ENCODE results near the gene CERT1. TPM values are rescaled to one million over a fixed set of nuclear protein-coding genes. Genes with fewer than 3 reads are reported as not detected.

Gene CERT1
- total and polyA plus RNA-seq, 9 of the 15 experiments (the other 6 are each of a cell fraction or from before 2014, with no cell fraction given) = 3.4 to 24.7 (median 9.8) TPM

GRCh38 chr5:75457691-75458090 lies 53.7 kb downstream of the CERT1 start (continued):
- TF ChIP-seq ZNF584 (CRISPR knock-in tag; IDR thresholded peaks at IDR 0.05; ENCODE audit: low read depth) = no peak
- TF ChIP-seq TCF3 (CRISPR knock-in tag; IDR thresholded peaks at IDR 0.05) = no peak
- TF ChIP-seq TSC22D4 (tag; IDR thresholded peaks at IDR 0.05) = no peak

DNA sequence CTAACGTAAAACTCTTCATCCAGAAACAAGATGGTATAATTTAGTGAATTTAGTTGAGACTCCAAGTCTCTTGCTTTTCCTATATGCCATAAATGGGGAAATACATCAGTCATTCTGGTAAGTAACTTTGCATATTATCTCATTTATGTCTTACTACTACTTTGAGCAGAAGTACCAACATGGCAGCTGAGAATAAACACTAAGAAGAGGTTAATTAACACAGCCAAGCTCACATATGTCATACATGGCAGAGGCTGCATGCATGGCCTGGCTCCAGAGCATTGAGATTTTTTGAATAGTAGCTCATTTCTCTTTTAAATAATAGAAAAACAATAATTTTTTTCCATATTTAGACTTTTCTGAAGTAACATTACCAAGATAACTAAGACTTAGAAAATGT lies 54.3 kb downstream of the CERT1 start:
- Histone ChIP-seq H3K9me3 (replicated peaks; ENCODE audit: control insufficient read depth, insufficient read depth, low read depth, low read length) (no peaks in the 10 kb centered on the region), H3K4me3 (no peak overlapping the region), H3K79me2 (ENCODE audit: control insufficient read depth, insufficient read depth, low read length) (0 out of 3 replicates have a peak, but pooled peaks cover 4% of the 10 kb centered on the region), H3K9ac (ENCODE audit: insufficient read depth in 1 of 2, low read depth in 2 of 2, low read length in 2 of 2) (no peak overlapping the region), H3K9me1 (ENCODE audit: control insufficient read depth, insufficient read depth, low read length) (no peaks in the 10 kb centered on the region), H3K4me2 (ENCODE audit: insufficient read depth, low read length) (no peak overlapping the region), H3K36me3 (ENCODE audit: control insufficient read depth, insufficient read depth, low read length) (peaks cover 8% of the 10 kb centered on the region; the same call in 2 of the 3 replicates), H4K20me1 (replicated peaks; ENCODE audit: control insufficient read depth, insufficient read depth, low read length) (no peaks in the 10 kb centered on the region), H3K27ac (ENCODE audit: extremely low read depth, low read depth, low read length) (no peak overlapping the region), H3K4me1 (replicated peaks in 1 of 2; ENCODE audit: control insufficient read depth in 2 of 2, insufficient read depth in 2 of 2, low read length in 2 of 2) (no peaks in the 10 kb centered on the region), H2AFZ (ENCODE audit: low read depth, low read length) (no peak overlapping the region), H3K27me3 (ENCODE audit: control insufficient read depth in 2 of 2, insufficient read depth in 2 of 2, low read length in 2 of 2) (no peaks in the 10 kb centered on the region)
- in situ Hi-C loops (cut with MboI) = no loop called here
- TF ChIP-seq NR2C1 (IDR thresholded peaks at IDR 0.05) = no peak
- TF ChIP-seq NR2C1 (tag; IDR thresholded peaks at IDR 0.05) = no peak
- TF ChIP-seq, protein P1, sequence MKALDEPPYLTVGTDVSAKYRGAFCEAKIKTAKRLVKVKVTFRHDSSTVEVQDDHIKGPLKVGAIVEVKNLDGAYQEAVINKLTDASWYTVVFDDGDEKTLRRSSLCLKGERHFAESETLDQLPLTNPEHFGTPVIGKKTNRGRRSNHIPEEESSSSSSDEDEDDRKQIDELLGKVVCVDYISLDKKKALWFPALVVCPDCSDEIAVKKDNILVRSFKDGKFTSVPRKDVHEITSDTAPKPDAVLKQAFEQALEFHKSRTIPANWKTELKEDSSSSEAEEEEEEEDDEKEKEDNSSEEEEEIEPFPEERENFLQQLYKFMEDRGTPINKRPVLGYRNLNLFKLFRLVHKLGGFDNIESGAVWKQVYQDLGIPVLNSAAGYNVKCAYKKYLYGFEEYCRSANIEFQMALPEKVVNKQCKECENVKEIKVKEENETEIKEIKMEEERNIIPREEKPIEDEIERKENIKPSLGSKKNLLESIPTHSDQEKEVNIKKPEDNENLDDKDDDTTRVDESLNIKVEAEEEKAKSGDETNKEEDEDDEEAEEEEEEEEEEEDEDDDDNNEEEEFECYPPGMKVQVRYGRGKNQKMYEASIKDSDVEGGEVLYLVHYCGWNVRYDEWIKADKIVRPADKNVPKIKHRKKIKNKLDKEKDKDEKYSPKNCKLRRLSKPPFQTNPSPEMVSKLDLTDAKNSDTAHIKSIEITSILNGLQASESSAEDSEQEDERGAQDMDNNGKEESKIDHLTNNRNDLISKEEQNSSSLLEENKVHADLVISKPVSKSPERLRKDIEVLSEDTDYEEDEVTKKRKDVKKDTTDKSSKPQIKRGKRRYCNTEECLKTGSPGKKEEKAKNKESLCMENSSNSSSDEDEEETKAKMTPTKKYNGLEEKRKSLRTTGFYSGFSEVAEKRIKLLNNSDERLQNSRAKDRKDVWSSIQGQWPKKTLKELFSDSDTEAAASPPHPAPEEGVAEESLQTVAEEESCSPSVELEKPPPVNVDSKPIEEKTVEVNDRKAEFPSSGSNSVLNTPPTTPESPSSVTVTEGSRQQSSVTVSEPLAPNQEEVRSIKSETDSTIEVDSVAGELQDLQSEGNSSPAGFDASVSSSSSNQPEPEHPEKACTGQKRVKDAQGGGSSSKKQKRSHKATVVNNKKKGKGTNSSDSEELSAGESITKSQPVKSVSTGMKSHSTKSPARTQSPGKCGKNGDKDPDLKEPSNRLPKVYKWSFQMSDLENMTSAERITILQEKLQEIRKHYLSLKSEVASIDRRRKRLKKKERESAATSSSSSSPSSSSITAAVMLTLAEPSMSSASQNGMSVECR (CRISPR knock-in tag; IDR thresholded peaks at IDR 0.05) = no peak
- TF ChIP-seq, protein P2, sequence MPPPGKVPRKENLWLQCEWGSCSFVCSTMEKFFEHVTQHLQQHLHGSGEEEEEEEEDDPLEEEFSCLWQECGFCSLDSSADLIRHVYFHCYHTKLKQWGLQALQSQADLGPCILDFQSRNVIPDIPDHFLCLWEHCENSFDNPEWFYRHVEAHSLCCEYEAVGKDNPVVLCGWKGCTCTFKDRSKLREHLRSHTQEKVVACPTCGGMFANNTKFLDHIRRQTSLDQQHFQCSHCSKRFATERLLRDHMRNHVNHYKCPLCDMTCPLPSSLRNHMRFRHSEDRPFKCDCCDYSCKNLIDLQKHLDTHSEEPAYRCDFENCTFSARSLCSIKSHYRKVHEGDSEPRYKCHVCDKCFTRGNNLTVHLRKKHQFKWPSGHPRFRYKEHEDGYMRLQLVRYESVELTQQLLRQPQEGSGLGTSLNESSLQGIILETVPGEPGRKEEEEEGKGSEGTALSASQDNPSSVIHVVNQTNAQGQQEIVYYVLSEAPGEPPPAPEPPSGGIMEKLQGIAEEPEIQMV (tag; conservative IDR thresholded peaks at IDR 0.05; ENCODE audit: low read depth) = no peak
- no peak for TF ChIP-seq FOSL1 (tag; conservative IDR thresholded peaks at IDR 0.05)
- TF ChIP-seq MCM2 (IDR thresholded peaks at IDR 0.05; ENCODE audit: low read depth) = no peak
- TF ChIP-seq, protein P3, sequence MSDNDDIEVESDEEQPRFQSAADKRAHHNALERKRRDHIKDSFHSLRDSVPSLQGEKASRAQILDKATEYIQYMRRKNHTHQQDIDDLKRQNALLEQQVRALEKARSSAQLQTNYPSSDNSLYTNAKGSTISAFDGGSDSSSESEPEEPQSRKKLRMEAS (CRISPR knock-in tag; IDR thresholded peaks at IDR 0.05) = no peak
- TF ChIP-seq TFAP4 (CRISPR knock-in tag; IDR thresholded peaks at IDR 0.05; ENCODE audit: borderline replicate concordance) = no peak
- no peak for TF ChIP-seq MTF1 (CRISPR knock-in tag; IDR thresholded peaks at IDR 0.05; ENCODE audit: borderline replicate concordance)
- TF ChIP-seq MIER1 (IDR thresholded peaks at IDR 0.05; ENCODE audit: low read depth) = no peak
- CTCF ChIA-PET (ENCODE audit: low intra/inter-chr PET ratio) = no interaction called here
- DNase-seq (ENCODE audit: extremely low read depth in 1 of 4, low spot score in 3 of 4) = no peak
- intact Hi-C loops (cut with micrococcal nuclease) = no loop called here
- 100% methylated on average over 1 of the region's 1 CpG for WGBS (ENCODE audit: insufficient coverage, low coverage, missing lambda C conversion rate)
- no peak for ATAC-seq
- BruUV-seq (replicated peaks) = no TSS peak
- POLR2A ChIA-PET = interaction anchor here (1.2 kb wide), 1 partner anchor 22 kb away, joined by 3 read pairs; no protein-coding TSS in a partner anchor
- FAIRE-seq = no peak
